NCI-H446 (cell line): Measurements from ENCODE around the gene PRPF6.
A peak's percentile ranks its signal among the peaks of the same experiment; 100 is the strongest.

Source experiments
- DNase-seq, 2 experiments: peaks; one replicate each; lab custom pipeline; 2025; lab: John Stamatoyannopoulos, UW

The PRPF6 gene

GRCh38 chr20:63945031-63945658 lies 35.8 kb upstream of the PRPF6 start:
- DNase-seq: no peak

- DNase-seq: no peak
These were observed 34.7 kb upstream of the PRPF6 start for GRCh38 chr20:63945921-63946920.

- no peak for DNase-seq
These were observed 33.8 kb upstream of the PRPF6 start for GRCh38 chr20:63946986-63947637.

- no peak for DNase-seq
These were observed 33.1 kb upstream of the PRPF6 start for GRCh38 chr20:63947638-63948456.

- DNase-seq: no peak
These were observed 30.1 kb upstream of the PRPF6 start for GRCh38 chr20:63950701-63951397.

GRCh38 chr20:63951398-63952209 lies 29.3 kb upstream of the PRPF6 start:
- DNase-seq: no peak

GRCh38 chr20:63952210-63952535 lies 28.8 kb upstream of the PRPF6 start:
- DNase-seq: no peak

- no peak for DNase-seq
These were observed 28.2 kb upstream of the PRPF6 start for GRCh38 chr20:63952769-63953168.

- DNase-seq: no peak
These were observed 27.0 kb upstream of the PRPF6 start for GRCh38 chr20:63953764-63954429.

- DNase-seq: no peak
These were observed 25.6 kb upstream of the PRPF6 start for GRCh38 chr20:63955281-63955826.

- DNase-seq: peak; percentile 85 to 97
These were observed 24.9 kb upstream of the PRPF6 start, which contains the start of gene UCKL1 for GRCh38 chr20:63955827-63956663. TSS of gene UCKL1 (minus strand) at chr20:63956416. CDS start at chr20:63956372, 44 bp downstream.

- DNase-seq: no peak
These were observed 24.3 kb upstream of the PRPF6 start for GRCh38 chr20:63956664-63957003.

- DNase-seq: peak in 1 of 2 experiments; percentile 44
These were observed 23.8 kb upstream of the PRPF6 start for GRCh38 chr20:63957004-63957689.

GRCh38 chr20:63957690-63958441 lies 23.1 kb upstream of the PRPF6 start:
- no peak for DNase-seq

- no peak for DNase-seq
These were observed 22.5 kb upstream of the PRPF6 start for GRCh38 chr20:63958471-63958870.

- DNase-seq: no peak
These were observed 21.8 kb upstream of the PRPF6 start for GRCh38 chr20:63958964-63959698.

GRCh38 chr20:63959699-63960075 lies 21.2 kb upstream of the PRPF6 start:
- DNase-seq: no peak
